ENCODE results near the gene ABCB7.
"Not testable (repeated sequence)": the region's sequence is repeated elsewhere in the genome, so short reads cannot be mapped to it uniquely, and the experiment has no call there.

ABCB7 gene

GRCh38 chrX:75051047-75051446 lies 105.0 kb downstream of the ABCB7 start:
- TF ChIP-seq CTCF (IDR thresholded peaks at IDR 0.05; ENCODE audit: low read depth, low read length, missing control alignments): no peak
- DNase-seq (ENCODE audit: extremely low read depth, low read depth): no peak
- no peak overlapping the region for H3K4me3 ChIP-seq (replicated peaks; ENCODE audit: low read depth, low read length)

- H3K4me3 ChIP-seq (replicated peaks; ENCODE audit: low read depth, low read length): no peak overlapping the region
- DNase-seq (ENCODE audit: extremely low read depth, low read depth): no peak
- TF ChIP-seq CTCF (IDR thresholded peaks at IDR 0.05; ENCODE audit: low read depth, low read length, missing control alignments): no peak
Measured at GRCh38 chrX:75045369-75045768, 110.7 kb downstream of the ABCB7 start.

GRCh38 chrX:75044142-75044541 lies 111.9 kb downstream of the ABCB7 start:
- DNase-seq (ENCODE audit: extremely low read depth, low read depth); H3K4me3 ChIP-seq (replicated peaks; ENCODE audit: low read depth, low read length): not testable (repeated sequence)

- TF ChIP-seq CTCF (IDR thresholded peaks at IDR 0.05; ENCODE audit: low read depth, low read length, missing control alignments): no peak
- peak; percentile 0 for DNase-seq (ENCODE audit: extremely low read depth, low read depth)
- no peak overlapping the region for H3K4me3 ChIP-seq (replicated peaks; ENCODE audit: low read depth, low read length)
Measured at GRCh38 chrX:75038925-75039324, 117.2 kb downstream of the ABCB7 start.
